ENCODE measurements around the gene RNF144A. TPM values are rescaled to one million over a fixed set of nuclear protein-coding genes. Genes with fewer than 3 reads are reported as not detected.

Gene RNF144A
- total and polyA plus RNA-seq, 2 donors (not counting 3 experiments of a cell fraction or from before 2014, with no cell fraction given): 9.7 to 28.8 TPM

GRCh38 chr2:6944555-6944954 lies 27.3 kb downstream of the RNF144A start:
- Histone ChIP-seq H3K9ac (replicated peaks; ENCODE audit: extremely low read depth, insufficient read depth, low read length) (no peak overlapping the region), H2AFZ (ENCODE audit: low read depth, low read length) (no peak overlapping the region), H3K9me1 (replicated peaks; ENCODE audit: control insufficient read depth, extremely low read depth, insufficient read depth, low read length) (no peaks in the 10 kb centered on the region), H3K79me2 (ENCODE audit: control insufficient read depth, insufficient read depth, low read length) (no peaks in the 10 kb centered on the region), H3K9me3 (replicated peaks; ENCODE audit: control insufficient read depth, insufficient read depth, low read length) (no peaks in the 10 kb centered on the region), H4K20me1 (replicated peaks; ENCODE audit: control insufficient read depth, extremely low read depth, insufficient read depth, low read length) (no peaks in the 10 kb centered on the region), H3K27ac (ENCODE audit: insufficient read depth, low read depth, low read length) (no peak overlapping the region), H3K4me2 (ENCODE audit: insufficient read depth, low read length) (no peak overlapping the region), H3K4me1 (ENCODE audit: control insufficient read depth, extremely low read depth, insufficient read depth, low read length) (peaks cover 3% of the 10 kb centered on the region), H3K4me3 (replicated peaks in 1 of 3; ENCODE audit: insufficient read depth in 1 of 3, low read depth in 1 of 3, low read length in 3 of 3) (no peak overlapping the region), H3K36me3 (ENCODE audit: control insufficient read depth in 2 of 2, extremely low read depth in 1 of 2, insufficient read depth in 2 of 2, low read length in 2 of 2) (no peaks in the 10 kb centered on the region), H3K27me3 (ENCODE audit: control insufficient read depth in 2 of 2, insufficient read depth in 2 of 2, low read length in 2 of 2) (no peaks in the 10 kb centered on the region)
- no peak for DNase-seq (ENCODE audit: low read depth, low spot score)
- intact Hi-C loops (cut with micrococcal nuclease) (no loop called here), dilution Hi-C loops (cut with MboI; ENCODE audit: extremely low pct_ligation_motif_present, low sequenced_read_pairs) (no loop called here)
- TF ChIP-seq GATA2 (IDR thresholded peaks at IDR 0.05; ENCODE audit: insufficient read depth, insufficient read length, low read depth, low read length) (no peak), POLR2A (IDR thresholded peaks at IDR 0.05; ENCODE audit: low read depth, low read length) (no peak), EZH2 (IDR thresholded peaks at IDR 0.05; ENCODE audit: borderline replicate concordance, low read depth, low read length, severe bottlenecking) (no peak), CTCF (IDR thresholded peaks at IDR 0.05; ENCODE audit: extremely low read depth in 1 of 2, insufficient read depth in 1 of 2, low read depth in 1 of 2, low read length in 2 of 2) (no peak), POLR2AphosphoS5 (IDR thresholded peaks at IDR 0.05; ENCODE audit: insufficient read depth, low read depth, low read length) (no peak), MYC (IDR thresholded peaks at IDR 0.05; ENCODE audit: low read depth, low read length) (no peak), FOS (IDR thresholded peaks at IDR 0.05; ENCODE audit: borderline replicate concordance, insufficient read depth, low read length) (no peak), JUN (IDR thresholded peaks at IDR 0.05; ENCODE audit: borderline replicate concordance, insufficient read depth, insufficient read length, low read depth) (no peak)
- TF ChIP-seq, protein P1, sequence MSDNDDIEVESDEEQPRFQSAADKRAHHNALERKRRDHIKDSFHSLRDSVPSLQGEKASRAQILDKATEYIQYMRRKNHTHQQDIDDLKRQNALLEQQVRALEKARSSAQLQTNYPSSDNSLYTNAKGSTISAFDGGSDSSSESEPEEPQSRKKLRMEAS (IDR thresholded peaks at IDR 0.05; ENCODE audit: insufficient read depth, insufficient read length): no peak
- ChIA-PET POLR2A (no interaction called here), CTCF (no interaction called here)
- FAIRE-seq: no peak
- no TSS peak for BruUV-seq (replicated peaks)

Data from endothelial cell of umbilical vein (primary cell).